Smooth muscle cell (in vitro differentiated cells): Measurements from ENCODE around the gene DYNLL2. TPM values are rescaled to one million over a fixed set of nuclear protein-coding genes. Genes with fewer than 3 reads are reported as not detected.

Experiments used
- DNase-seq: peaks from one replicate; lab custom pipeline; 2025; ENCODE audit not compliant: unreplicated experiment; lab: John Stamatoyannopoulos, UW
- H2AFZ ChIP-seq: fragments of 200-600 bp; sonication (generic); 2 replicates; pipeline ENCODE4 v1.6.0; 2016; ENCODE audit warnings: antibody characterized with exemption, low read depth, mild to moderate bottlenecking
- H3F3A ChIP-seq: fragments of 200-600 bp; sonication (generic); 2 replicates; pipeline ENCODE4 v1.6.0; 2017; ENCODE audit warnings: antibody characterized with exemption, low read depth
- H3K27ac ChIP-seq: fragments of 200-600 bp; sonication (generic); 2 replicates; pipeline ENCODE4 v1.5.1; 2016; ENCODE audit warnings: low read depth, mild to moderate bottlenecking
- H3K27me3 ChIP-seq: fragments of 200-600 bp; sonication (generic); 2 replicates; pipeline ENCODE4 v1.6.1; 2016; ENCODE audit warnings: low read depth, mild to moderate bottlenecking
- H3K36me3 ChIP-seq: fragments of 200-600 bp; sonication (generic); 2 replicates; pipeline ENCODE4 v1.5.1; 2016; ENCODE audit warnings: low read depth
- H3K4me1 ChIP-seq: fragments of 200-600 bp; sonication (generic); 2 replicates; pipeline ENCODE4 v1.5.1; 2016; ENCODE audit warnings: low read depth
- H3K4me2 ChIP-seq: fragments of 200-600 bp; sonication (generic); 2 replicates; pipeline ENCODE4 v1.6.0; 2016; ENCODE audit warnings: mild to moderate bottlenecking
- H3K4me3 ChIP-seq: fragments of 200-600 bp; sonication (generic); 2 replicates; pipeline ENCODE4 v1.5.1; 2016; ENCODE audit warnings: mild to moderate bottlenecking
- H3K79me2 ChIP-seq: fragments of 200-600 bp; sonication (generic); 2 replicates; pipeline ENCODE4 v1.6.0; 2016; ENCODE audit warnings: low read depth, mild to moderate bottlenecking
- H3K9ac ChIP-seq: fragments of 200-600 bp; sonication (generic); 2 replicates; pipeline ENCODE4 v1.6.0; 2016; ENCODE audit warnings: low read depth
- H3K9me3 ChIP-seq: fragments of 200-600 bp; sonication (generic); replicated peaks from 2 replicates; pipeline ENCODE4 v1.5.1; 2016; ENCODE audit warnings: low read depth
- H4K20me1 ChIP-seq: fragments of 200-600 bp; sonication (generic); 2 replicates; pipeline ENCODE4 v1.6.0; 2016; ENCODE audit warnings: low read depth
- WGBS: methylation state at CpG from one replicate; pipeline ENCODE4 v1.1.7; 2016; ENCODE audit warnings: low lambda C conversion rate; 5-methylcytosine and 5-hydroxymethylcytosine counted together
- polyA plus RNA-seq: library from polyadenylated mRNA; unstranded; fragments of >200 nt; fragmentation: Nextera tagmentation; extraction: Ambion mirVana; gene quantifications from 2 replicates; pipeline ENCODE4 v1.2.1, GENCODE V29; 2016
- total RNA-seq: library from RNA; depleted of rRNA; stranded (reverse); fragments of >200 nt; gene quantifications from 2 replicates; pipeline ENCODE4 v1.2.3, GENCODE V29; 2014
- TF ChIP-seq, protein P1 (sequence below): fragments of 200-600 bp; sonication (generic); IDR thresholded peaks from 2 replicates; pipeline ENCODE4 v1.5.1; 2017; ENCODE audit warnings: borderline replicate concordance, mild to moderate bottlenecking, antibody characterized with exemption; ENCODE audit not compliant: insufficient read depth, poor library complexity, severe bottlenecking

Gene DYNLL2
- total and polyA plus RNA-seq, 2 experiments from 2014 or later = 1.5 to 9.1 TPM

DNA sequence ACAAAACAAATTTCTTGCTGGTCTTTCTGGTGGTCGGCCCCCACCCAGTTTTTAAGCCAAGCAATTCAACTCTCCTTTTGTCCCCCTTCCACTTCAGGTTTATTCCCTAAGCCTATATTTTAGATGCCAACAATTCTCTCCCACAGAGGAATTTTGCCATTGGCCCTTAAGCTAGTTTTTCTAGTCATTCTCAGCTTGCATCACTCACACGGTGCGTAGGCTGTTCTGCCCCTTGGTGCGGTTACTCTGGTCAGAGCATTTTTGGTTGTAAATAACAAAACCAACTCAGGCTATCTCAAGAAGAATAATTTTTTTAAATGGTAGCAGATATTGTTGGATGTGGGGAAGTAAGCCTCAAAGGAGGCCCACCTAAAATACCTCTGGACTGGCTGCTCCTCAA is 33.7 kb upstream of the DYNLL2 start:
- H3K4me2 ChIP-seq = no peak overlapping the region
- no peaks in the 10 kb centered on the region for H3K9me3 ChIP-seq
- H3K4me3 ChIP-seq = no peak overlapping the region
- DNase-seq = no peak
- TF ChIP-seq, protein P1, sequence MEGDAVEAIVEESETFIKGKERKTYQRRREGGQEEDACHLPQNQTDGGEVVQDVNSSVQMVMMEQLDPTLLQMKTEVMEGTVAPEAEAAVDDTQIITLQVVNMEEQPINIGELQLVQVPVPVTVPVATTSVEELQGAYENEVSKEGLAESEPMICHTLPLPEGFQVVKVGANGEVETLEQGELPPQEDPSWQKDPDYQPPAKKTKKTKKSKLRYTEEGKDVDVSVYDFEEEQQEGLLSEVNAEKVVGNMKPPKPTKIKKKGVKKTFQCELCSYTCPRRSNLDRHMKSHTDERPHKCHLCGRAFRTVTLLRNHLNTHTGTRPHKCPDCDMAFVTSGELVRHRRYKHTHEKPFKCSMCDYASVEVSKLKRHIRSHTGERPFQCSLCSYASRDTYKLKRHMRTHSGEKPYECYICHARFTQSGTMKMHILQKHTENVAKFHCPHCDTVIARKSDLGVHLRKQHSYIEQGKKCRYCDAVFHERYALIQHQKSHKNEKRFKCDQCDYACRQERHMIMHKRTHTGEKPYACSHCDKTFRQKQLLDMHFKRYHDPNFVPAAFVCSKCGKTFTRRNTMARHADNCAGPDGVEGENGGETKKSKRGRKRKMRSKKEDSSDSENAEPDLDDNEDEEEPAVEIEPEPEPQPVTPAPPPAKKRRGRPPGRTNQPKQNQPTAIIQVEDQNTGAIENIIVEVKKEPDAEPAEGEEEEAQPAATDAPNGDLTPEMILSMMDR = no peak
- no peak overlapping the region for H3K27ac ChIP-seq
- no peaks in the 10 kb centered on the region for H3K4me1 ChIP-seq
- H2AFZ ChIP-seq = no peak overlapping the region
- no peaks in the 10 kb centered on the region for H4K20me1 ChIP-seq
- no peaks in the 10 kb centered on the region for H3K27me3 ChIP-seq
- WGBS = 83% methylated on average over 4 of the region's 4 CpGs
- H3F3A ChIP-seq = no peaks in the 10 kb centered on the region
- H3K36me3 ChIP-seq = no peaks in the 10 kb centered on the region
- no peak overlapping the region for H3K9ac ChIP-seq
- H3K79me2 ChIP-seq = no peaks in the 10 kb centered on the region

DNA sequence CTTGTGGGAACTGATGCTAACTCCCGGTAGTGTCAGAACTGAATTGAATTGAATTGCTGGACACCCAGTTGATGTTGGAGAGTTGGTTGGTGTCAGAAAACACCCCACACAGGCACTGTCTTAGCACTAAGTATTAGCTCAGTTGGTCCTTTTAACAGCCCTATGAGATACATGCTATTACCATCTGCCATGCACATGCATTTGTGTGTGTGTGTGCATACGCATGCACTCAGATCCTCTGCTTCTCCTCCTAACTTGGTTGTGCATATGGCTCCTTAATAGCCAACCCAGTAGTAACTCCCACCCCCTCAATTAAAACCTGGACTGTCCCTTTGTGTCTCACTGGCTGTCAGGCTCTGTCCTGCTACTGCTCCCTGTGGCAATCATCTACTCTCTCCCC is 32.3 kb upstream of the DYNLL2 start:
- TF ChIP-seq, protein P1 = no peak
- H3K9ac ChIP-seq = no peak overlapping the region
- no peaks in the 10 kb centered on the region for H3F3A ChIP-seq
- no peaks in the 10 kb centered on the region for H4K20me1 ChIP-seq
- no peaks in the 10 kb centered on the region for H3K4me1 ChIP-seq
- H3K27ac ChIP-seq = no peak overlapping the region
- no peak overlapping the region for H2AFZ ChIP-seq
- no peak overlapping the region for H3K4me3 ChIP-seq
- no peak for DNase-seq
- no peak overlapping the region for H3K4me2 ChIP-seq
- H3K9me3 ChIP-seq = no peaks in the 10 kb centered on the region
- H3K27me3 ChIP-seq = no peaks in the 10 kb centered on the region
- no peaks in the 10 kb centered on the region for H3K79me2 ChIP-seq
- 93% methylated on average over 2 of the region's 2 CpGs for WGBS
- no peaks in the 10 kb centered on the region for H3K36me3 ChIP-seq

DNA sequence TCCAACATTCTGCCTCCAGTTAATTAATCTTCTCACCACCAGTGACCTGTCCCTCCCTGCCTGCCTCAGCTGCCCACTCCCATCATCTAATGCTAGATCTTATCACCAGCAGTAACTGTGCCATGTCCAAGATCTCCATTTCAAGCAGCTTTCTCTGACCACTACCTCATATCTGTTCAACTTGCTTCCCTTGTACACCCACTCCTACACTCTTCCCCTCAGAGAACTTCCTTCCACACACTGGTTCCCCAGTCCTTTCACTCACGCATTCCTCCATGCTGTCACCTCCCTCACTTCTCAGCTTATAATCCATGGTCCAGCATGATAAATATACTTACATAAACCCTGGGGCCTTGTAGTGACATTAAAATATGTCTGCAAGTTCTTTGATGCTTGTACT is 31.8 kb upstream of the DYNLL2 start:
- TF ChIP-seq, protein P1 = no peak
- Histone ChIP-seq H3K27me3 (no peaks in the 10 kb centered on the region), H3K4me2 (no peak overlapping the region), H3K36me3 (no peaks in the 10 kb centered on the region), H3K9ac (no peak overlapping the region), H3F3A (no peaks in the 10 kb centered on the region), H3K4me1 (no peaks in the 10 kb centered on the region), H3K9me3 (no peaks in the 10 kb centered on the region), H3K27ac (no peak overlapping the region), H3K79me2 (no peaks in the 10 kb centered on the region), H2AFZ (no peak overlapping the region), H3K4me3 (no peak overlapping the region), H4K20me1 (no peaks in the 10 kb centered on the region)
- 73% methylated on average over 1 of the region's 1 CpG for WGBS
- no peak for DNase-seq

DNA sequence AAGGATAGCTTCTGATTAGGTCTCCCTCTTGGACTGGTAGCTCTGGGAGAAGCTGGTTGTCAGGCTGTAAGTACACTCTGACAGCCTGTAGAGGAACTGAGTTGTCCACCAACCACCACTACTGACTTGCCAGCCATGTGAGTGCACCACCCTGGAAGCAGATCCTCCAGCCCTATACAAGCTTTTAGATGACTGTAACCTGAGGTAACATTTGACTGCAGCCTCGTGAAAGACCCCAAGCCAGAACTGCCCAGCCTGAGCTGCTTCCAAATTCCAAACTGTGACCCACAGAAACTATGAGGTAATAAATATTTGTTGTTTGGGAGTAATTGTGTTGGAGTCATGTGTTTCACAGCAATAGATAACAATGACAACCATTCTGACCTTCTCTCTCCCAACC is 30.8 kb upstream of the DYNLL2 start:
- Histone ChIP-seq H3K27me3 (no peaks in the 10 kb centered on the region), H3K79me2 (no peaks in the 10 kb centered on the region), H3K9me3 (no peaks in the 10 kb centered on the region), H4K20me1 (no peaks in the 10 kb centered on the region), H2AFZ (no peak overlapping the region), H3F3A (no peaks in the 10 kb centered on the region), H3K4me1 (no peaks in the 10 kb centered on the region), H3K27ac (no peak overlapping the region), H3K4me2 (no peak overlapping the region), H3K36me3 (no peaks in the 10 kb centered on the region), H3K9ac (no peak overlapping the region), H3K4me3 (no peak overlapping the region)
- WGBS = 80% methylated on average over 1 of the region's 1 CpG
- no peak for DNase-seq
- TF ChIP-seq, protein P1 = no peak
